GM19025 (cell line): ENCODE data around the gene NTPCR.
"Not testable (repeated sequence)": the region's sequence is repeated elsewhere in the genome, so short reads cannot be mapped to it uniquely, and the experiment has no call there.

Experiments
- ATAC-seq: cut with Tn5 transposase; IDR thresholded peaks from one replicate; pipeline ENCODE4 v1.9.1; 2021; ENCODE audit warnings: mild to moderate bottlenecking, low read depth, moderate library complexity; ENCODE audit not compliant: unreplicated experiment

NTPCR gene

DNA sequence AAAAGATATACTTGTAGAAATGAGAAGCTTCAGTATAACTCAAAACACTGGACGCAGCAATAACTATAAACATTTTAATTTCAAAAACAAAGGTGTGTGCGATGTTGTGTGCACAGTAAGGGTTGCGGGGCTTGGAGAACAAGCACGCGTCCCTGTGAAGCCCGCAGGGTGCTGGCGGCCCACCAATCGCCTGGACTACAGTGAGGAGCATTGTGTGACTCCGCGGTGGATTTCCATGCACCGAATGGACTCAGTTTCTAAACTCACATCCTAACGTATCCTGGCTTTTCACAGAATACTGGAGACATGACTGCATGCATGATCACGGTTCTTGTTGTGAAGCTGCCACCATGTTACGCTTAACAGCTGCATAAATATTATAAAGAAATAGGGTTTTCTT, 33.0 kb downstream of the NTPCR start:
- ATAC-seq = no peak

DNA sequence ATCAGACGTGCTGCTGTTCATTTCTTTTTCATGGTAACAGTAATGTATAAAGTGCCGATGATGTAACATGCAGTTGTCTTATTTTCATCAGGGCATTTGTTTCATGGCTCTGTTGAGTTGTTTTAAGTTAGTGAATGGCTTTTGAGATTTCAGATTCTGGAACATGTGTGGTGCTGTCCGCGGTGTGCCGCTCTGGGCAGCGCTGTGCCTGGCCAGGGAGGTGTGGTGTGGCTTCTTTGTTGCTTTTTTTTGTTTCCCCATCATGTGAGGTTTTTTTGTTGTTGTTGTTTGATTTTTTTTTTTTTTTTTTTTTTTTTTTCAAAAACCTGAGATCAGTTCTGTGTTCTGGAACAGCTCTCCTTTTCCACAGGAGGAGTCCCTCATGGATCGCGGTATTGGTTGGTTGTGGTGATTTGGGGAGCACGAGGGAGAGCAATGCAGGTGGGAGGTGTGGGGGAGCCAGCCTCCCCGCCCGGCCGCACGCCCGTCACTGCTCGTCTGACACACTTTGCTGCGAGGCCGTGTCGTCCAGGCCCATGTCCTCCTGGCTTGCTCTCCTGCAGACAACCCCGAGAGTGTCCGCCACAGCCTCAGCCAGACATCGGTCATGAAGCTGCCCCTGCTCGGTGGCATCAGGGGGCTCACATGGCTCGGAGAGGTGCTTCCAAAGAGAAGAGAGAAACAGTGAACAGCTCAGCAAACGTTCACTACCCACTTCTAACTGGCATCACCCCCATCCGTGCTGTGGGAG, 33.6 kb downstream of the NTPCR start:
- ATAC-seq = no peak

- ATAC-seq = no peak
These were observed 34.4 kb downstream of the NTPCR start for GRCh38 chr1:232984577-232985425.

- ATAC-seq = no peak
These were observed 35.6 kb downstream of the NTPCR start for GRCh38 chr1:232985882-232986526.

DNA sequence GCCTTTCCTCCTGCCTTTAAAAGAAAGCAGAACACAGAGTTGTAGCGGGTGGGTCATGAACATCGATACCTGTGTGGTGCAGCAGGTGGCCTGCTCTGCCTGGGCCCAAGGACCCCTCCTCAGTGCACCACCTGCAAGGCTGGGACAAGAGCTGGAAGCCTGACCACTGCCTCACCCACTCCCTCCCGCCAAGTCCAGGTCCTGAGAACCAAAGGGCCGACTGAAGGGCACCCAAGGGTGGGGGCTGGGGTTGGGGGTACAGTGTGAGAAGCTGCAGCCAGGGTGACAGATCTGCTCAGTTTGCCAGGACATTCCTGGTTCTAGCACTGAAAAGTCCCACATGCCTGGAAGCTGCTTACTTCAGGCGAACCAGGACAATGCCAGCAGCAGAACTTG, 36.1 kb downstream of the NTPCR start:
- no peak for ATAC-seq

DNA sequence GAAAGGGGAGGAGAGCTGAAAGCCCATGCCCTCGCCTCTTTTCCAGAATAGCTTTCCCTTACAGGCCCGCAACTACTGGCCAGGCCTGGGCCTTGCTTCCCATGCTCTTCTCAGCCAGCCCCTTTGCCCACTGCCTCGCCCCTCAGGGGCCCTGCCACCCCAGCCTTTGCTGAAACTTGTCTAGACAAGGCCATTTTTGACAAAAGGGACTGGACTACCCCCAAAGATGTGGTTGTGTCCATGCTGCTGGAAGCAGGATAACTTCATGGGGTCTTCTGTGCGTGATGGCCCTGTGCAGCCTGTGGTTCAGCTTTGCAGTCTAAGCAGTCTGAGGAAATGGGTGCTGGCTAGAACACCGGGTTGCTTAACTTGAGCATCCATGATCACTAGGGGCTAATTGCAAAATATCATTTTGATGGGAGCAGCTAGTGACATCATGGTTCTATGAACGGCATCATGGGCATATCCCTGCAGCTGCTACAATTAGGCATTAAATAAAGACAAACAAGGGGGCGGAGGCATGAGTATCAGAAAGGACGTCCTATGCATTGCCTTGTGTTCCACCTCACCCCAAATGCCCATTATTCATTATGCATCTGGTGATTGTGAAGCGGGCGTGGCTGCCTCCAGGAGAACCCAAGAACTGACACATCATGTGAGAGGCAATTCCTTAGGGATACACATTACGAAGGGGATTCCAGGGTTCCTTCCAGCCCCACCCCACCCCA, 36.8 kb downstream of the NTPCR start:
- ATAC-seq = no peak

DNA sequence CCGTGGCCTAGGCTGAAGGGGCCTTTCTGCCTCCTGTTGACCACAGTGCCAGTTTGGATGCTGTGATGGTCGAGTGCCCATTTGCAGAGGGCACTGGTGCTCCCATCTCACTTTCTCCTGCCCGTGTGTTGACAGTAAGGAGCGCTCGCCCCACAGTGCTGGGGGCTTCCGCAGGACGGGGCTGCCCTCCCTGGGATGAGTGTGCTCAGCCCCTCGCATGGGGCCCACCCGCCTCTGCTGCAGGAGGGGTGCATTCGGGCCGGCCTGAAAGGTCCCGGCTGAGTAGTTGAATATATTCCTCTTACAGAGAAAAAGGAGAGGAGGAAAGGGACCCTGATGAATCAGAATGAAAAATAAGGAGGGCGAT, 37.3 kb downstream of the NTPCR start:
- ATAC-seq = no peak

DNA sequence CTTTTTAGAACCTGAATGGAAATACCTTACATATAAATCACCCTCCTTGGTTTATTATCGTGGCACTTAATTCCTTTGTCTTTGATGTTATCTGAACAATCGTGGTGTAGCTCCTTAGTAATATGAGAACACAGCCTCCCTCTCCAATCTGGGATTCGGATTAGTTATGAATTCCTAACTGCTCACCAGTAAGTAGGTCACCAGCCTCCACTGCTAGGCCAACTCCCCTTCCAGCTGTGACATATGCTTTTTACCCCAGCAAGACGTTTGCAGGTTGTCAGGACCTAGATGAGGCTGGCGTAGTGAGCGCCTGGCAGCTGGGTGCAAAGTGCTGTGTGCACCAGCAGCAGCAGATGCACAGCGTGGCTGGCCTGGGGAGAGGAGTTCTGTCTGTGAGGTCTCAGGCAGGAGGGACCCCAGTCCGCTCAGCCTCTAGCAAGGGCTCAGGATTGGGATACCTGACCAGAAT, 38.2 kb downstream of the NTPCR start:
- ATAC-seq = no peak

DNA sequence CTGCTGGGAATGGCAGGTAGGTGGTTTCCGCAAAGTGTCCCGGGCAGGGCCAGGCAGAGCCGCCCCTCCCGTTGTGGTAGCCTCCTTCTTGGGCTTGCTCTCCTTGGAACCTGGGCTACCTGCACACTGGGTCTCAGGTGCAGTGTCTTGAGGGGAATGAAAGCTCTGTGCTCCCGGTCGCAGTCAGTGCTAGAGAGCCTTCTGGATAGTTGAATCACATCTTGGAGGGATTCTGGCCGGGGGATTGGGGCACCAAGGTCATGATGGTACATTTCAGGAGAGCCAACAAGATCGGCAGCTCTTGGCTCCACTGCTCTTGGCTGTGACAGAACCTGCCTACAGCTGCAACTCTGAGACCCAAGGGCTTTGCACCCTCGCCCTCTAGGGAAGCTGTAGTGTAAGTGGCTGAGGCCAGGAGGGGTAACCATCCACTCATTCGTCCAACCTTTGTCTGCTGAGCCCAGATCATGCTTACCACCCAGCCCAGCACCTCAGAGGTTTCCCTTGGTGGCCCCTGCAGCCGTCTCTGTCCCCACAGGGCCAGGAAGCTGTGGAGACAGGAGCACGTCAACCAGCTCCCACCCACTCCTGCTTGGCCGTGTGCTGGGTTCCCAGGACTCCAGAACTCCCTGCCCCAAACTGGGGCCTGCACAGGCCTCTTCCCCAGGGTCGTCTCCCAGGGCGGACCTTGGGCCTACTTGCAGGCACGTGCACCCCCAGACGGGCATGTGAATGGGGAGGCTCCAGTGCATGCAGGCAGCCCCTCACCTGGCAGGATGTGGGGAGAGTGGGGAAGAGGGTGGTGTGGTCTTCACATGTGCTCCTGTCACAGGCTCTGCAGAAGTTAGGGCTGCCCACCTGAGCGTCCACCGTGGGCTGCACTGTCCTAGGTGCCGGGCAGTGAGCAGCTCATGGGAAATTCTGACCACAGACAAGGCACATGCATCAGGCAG, 40.0 kb downstream of the NTPCR start:
- ATAC-seq = no peak

GRCh38 chr1:232991238-232991637, 40.8 kb downstream of the NTPCR start:
- no peak for ATAC-seq

GRCh38 chr1:232992227-232992626, 41.8 kb downstream of the NTPCR start:
- ATAC-seq = no peak

- ATAC-seq = no peak
These were observed 43.1 kb downstream of the NTPCR start for GRCh38 chr1:232993555-232993954.

DNA sequence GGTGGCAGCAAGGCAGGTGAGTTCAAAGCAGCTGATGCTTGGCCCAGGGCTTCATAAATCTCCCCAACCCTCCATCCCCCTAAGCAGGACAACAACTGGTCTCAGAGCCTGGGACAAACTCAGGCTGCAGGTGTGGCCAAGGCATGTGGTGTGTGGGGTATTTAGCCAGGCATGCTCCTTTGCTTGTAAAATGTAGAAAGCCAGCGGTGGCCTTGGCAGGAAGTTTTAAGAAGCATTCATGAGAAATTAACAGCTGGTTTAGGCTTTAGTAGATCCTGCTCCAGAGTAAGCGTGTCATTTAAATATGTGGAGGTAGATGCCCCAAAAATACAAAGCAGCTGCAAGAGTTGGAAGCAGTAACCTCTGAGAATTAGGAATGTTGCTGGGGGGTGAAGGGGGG, 44.8 kb downstream of the NTPCR start:
- ATAC-seq = no peak

DNA sequence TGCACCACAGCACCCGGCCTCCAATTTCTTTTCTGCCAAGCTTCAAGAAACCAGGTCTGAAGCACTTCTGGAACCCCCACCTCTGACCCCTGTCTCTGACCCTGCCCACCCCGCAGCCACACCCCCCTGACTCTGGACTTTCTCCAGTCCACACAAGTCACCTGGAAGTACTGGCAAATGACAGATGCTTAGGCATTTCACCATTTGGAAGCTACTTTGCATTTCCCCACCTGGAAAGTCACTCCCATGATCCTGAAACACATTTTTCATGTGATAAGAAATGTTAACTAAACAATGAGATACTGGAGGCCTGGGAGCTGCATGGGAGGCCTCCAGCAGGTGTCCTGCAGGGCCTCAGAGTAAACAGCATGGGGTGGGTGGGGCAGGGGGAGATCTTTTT, 45.7 kb downstream of the NTPCR start:
- ATAC-seq = no peak

- no peak for ATAC-seq
These were observed 47.7 kb downstream of the NTPCR start for GRCh38 chr1:232998138-232998537.

DNA sequence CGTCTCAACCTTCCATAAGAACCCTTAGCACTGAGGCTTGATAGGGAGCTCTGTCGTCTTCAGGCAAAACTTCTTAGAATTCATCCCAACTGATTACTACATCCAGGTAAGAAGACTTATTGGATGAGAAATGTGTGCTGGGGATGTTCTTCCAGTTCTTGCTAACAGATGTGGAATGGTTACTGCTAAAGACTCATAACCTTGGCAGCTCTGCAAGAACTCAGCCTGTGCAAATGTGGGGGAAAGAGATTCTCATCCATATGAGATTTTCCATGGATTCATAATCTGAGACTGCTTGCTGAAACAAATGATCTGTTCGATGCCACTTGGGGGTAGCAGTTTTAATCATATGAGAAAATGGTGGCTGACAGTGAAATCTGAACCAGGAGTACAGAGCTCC, 48.2 kb downstream of the NTPCR start:
- ATAC-seq = no peak

DNA sequence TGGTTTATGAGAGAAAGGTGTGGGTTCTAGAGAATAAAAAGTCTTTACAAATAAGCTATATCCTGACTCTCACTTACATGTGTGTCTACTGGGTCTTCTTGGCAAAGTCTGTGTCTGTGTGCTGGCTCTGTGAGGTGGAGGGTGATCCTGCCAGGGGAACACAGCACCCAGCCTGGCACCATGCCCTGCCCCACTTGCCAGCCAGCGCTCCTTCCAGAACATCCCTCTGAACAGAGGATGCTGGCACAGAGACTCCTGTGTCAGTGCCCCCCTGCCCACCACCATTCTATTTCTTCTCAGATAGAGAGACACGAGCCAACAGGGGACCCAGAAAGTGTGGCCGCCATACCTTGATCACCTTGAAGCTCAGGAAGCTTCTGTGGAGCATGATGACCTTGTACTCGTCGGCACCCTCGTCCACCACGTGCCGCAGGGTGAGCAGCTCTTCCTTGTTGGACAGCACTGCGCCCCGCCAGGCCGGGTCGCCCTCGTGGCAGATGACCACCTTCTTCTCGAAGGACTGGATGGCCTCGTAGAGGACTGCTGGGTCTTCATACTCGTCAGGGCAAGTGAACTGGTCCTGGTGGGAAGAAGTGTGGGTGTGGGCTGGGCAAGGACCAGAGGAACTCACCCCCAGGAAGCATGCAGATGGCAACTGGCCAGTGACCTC, 49.7 kb downstream of the NTPCR start:
- no peak for ATAC-seq

- not testable (repeated sequence) for ATAC-seq
These were observed 53.2 kb downstream of the NTPCR start for GRCh38 chr1:233003638-233004037.

DNA sequence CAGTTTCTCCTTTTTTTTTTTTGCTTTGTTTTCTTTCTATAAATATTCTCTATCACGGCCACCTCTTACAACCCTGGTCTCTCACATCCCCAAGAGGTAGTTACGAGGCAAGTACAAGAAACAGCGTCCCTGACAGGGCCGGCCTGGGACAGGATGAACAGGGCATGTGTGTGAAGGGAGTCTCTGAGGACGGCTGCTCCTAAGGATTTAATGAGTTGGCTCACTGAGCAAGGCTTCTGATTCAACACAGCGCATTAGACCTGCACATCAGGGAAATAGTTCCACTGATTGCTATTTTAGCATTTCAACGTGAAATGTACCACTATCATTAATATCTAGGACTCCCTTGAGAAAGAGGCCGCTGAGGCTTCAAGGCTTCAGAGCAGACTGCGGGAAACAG, 54.0 kb downstream of the NTPCR start:
- no peak for ATAC-seq
